KOPT-K1 (cell line): ENCODE measurements around the gene FIGN.

ENCODE experiments used
- H3K27ac ChIP-seq: fragments of 200-600 bp; sonication (generic); 2 replicates; pipeline ENCODE4 v1.5.1; 2016; ENCODE audit warnings: antibody characterized with exemption, mild to moderate bottlenecking, low read depth, low read length; ENCODE audit not compliant: poor library complexity, severe bottlenecking
- H3K36me3 ChIP-seq: fragments of 200-600 bp; sonication (generic); 2 replicates; pipeline ENCODE4 v1.5.1; 2017; ENCODE audit warnings: antibody characterized with exemption, mild to moderate bottlenecking, low read length, moderate library complexity; ENCODE audit not compliant: insufficient read depth
- H3K9me3 ChIP-seq: fragments of 200-600 bp; sonication (generic); 2 replicates; pipeline ENCODE4 v1.5.1; 2017; ENCODE audit warnings: antibody characterized with exemption, low read length, mild to moderate bottlenecking; ENCODE audit not compliant: insufficient read depth, poor library complexity, severe bottlenecking

The FIGN gene

GRCh38 chr2:163703386-163703785 lies 32.4 kb downstream of the FIGN start:
- Histone ChIP-seq H3K9me3 (no peaks in the 10 kb centered on the region), H3K27ac (no peak overlapping the region), H3K36me3 (no peaks in the 10 kb centered on the region)

GRCh38 chr2:163701399-163702195 lies 34.2 kb downstream of the FIGN start:
- no peaks in the 10 kb centered on the region for H3K36me3 ChIP-seq
- no peaks in the 10 kb centered on the region for H3K9me3 ChIP-seq
- H3K27ac ChIP-seq = no peak overlapping the region

- no peak overlapping the region for H3K27ac ChIP-seq
These were observed 37.0 kb downstream of the FIGN start for GRCh38 chr2:163698857-163699256.

DNA sequence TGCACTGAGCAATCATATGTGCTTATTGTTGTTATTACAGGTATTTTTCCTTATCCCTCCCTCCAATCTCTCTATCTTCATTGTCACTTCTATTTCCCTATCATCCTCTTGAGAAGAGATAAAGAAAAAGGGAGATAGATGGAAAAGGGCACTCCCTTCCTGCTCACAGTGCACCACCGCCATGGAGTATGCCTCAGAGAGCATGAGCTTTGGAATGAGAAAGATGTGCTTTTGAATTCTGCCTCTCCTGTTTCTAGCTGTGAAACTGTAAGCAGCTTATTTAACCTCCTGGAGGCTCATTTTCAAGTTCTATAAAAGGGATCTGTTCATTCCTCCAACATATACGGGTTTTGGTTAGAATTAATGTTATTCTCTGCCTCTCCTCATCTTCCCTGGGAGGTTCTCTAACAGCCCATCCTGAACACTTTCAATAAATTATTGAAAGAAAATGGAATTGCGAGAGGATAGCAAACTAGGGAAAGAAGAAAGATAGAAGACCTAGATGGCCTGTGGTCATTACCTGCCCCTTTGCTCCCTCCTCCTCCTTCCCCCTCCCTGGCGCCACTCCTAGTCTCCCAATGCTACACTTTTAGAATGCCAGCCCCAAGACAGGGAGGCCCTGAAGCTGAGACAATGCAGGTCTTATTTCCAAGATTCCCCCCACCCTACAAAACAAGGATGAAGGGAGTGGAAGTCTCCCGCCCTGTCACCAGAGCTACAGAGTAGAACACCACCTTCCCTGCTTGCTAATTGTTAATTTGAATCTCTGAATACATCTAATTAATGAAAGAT lies 37.8 kb downstream of the FIGN start:
- H3K9me3 ChIP-seq = no peaks in the 10 kb centered on the region
- H3K36me3 ChIP-seq = no peaks in the 10 kb centered on the region
- no peak overlapping the region for H3K27ac ChIP-seq

More at GRCh38 chr2:163698857-163699256, 37.0 kb downstream of the FIGN start:
- Histone ChIP-seq H3K9me3 (no peaks in the 10 kb centered on the region), H3K36me3 (no peaks in the 10 kb centered on the region)

DNA sequence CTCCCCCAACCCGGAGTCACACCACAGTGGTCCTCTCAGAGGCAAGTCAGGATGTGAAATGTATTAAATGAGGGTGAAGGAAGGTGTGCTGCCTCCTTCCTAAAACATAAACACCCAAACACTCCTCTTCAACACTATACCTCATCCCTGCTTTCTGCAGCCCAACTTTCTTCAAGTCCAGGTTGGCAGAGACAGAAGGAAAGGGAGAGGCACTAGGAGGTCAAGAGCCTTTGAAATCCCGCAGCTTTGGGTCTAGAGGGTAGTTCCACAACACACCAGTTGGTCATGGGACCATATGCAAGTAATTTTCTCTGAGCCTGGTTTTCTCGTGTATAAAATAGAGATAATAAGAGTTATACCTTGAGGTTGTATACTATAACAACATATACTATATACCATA lies 38.4 kb downstream of the FIGN start:
- no peak overlapping the region for H3K27ac ChIP-seq
- no peaks in the 10 kb centered on the region for H3K9me3 ChIP-seq
- H3K36me3 ChIP-seq = no peaks in the 10 kb centered on the region

DNA sequence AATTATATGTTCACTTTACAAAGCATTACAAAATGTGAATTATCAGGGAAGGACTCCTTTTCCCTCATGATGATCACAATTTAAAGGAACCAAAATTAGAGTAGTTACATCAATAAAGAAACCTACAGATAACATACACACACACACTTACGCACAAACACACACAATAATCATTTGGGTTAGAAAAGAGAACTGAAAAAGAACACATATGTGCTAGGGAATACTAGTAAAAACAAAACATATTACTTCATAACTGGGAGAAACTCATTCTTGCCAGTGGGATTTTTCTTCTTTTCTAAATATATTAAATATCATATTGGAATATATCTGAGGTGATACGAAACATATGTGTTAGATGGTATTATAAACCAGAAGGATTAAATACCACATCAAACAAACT lies 42.3 kb downstream of the FIGN start:
- Histone ChIP-seq H3K27ac (no peak overlapping the region), H3K9me3 (no peaks in the 10 kb centered on the region), H3K36me3 (no peaks in the 10 kb centered on the region)

- Histone ChIP-seq H3K36me3 (no peaks in the 10 kb centered on the region), H3K9me3 (no peaks in the 10 kb centered on the region), H3K27ac (no peak overlapping the region)
These were observed 43.0 kb downstream of the FIGN start for GRCh38 chr2:163692611-163693482.

GRCh38 chr2:163692081-163692480 lies 43.7 kb downstream of the FIGN start:
- Histone ChIP-seq H3K27ac (no peak overlapping the region), H3K36me3 (no peaks in the 10 kb centered on the region), H3K9me3 (no peaks in the 10 kb centered on the region)

DNA sequence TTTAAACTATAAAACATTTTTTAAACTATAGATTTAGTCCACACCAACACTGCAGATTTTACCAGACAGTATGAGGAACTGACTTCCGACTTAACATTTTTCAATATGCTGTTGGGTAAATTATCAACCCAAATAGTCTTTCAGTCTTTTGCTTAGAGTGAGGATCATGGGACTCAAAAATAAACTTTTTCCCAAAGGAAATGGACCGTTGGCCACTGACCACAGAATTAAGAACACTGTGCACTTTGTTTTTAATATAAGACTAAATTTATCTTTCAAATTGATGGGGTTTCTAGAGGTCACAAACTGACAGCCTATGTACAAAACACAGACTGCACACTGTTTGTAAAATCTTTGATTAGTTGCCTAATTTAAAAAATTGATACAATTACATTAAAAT lies 44.9 kb downstream of the FIGN start:
- no peaks in the 10 kb centered on the region for H3K36me3 ChIP-seq

DNA sequence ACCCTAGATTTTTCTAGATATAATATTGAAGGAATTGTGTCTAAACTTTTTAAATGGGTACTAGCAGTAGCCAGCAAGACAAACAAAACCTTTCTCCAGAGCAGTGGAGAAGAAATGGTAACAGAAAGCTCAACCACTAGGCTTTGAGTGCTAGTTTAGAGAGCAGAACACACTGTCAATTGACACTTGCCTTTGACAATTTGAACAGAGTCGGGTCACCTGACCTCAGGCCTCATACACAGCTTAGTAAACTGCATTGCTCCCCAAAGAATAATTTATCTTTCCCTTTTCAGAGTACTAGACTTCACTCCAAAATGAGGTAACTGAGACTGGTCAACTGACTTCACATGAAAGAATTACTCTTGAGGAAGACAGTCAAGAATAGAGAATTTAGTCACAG lies 48.6 kb downstream of the FIGN start:
- Histone ChIP-seq H3K36me3 (no peaks in the 10 kb centered on the region), H3K27ac (no peak overlapping the region), H3K9me3 (no peaks in the 10 kb centered on the region)

More for the DNA sequence above, 44.9 kb downstream of the FIGN start:
- H3K9me3 ChIP-seq = no peaks in the 10 kb centered on the region
- no peak overlapping the region for H3K27ac ChIP-seq

- Histone ChIP-seq H3K27ac (no peak overlapping the region), H3K36me3 (no peaks in the 10 kb centered on the region), H3K9me3 (no peaks in the 10 kb centered on the region)
These were observed 49.5 kb downstream of the FIGN start for GRCh38 chr2:163686289-163686688.

DNA sequence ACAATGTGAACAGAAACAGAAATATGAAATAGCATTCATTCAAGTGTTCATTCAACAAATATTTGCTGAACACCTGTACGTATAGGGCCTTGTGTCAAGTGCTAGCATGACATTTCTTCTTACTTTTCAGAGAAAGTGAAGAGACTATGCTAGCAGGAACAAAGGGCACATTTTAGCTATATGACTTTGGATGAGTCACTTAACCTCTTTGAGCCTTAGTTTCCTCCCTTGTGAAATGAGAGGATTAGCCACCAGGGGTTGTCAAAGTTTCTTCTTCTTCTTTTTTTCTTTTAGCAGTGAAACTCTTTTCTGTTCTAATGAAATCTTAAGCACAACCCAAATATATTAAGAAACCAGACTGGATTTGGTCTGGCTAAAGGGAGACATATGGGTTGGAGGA lies 53.1 kb downstream of the FIGN start:
- no peaks in the 10 kb centered on the region for H3K36me3 ChIP-seq
- no peaks in the 10 kb centered on the region for H3K9me3 ChIP-seq
- no peak overlapping the region for H3K27ac ChIP-seq

GRCh38 chr2:163681745-163682144 lies 54.1 kb downstream of the FIGN start:
- Histone ChIP-seq H3K9me3 (no peaks in the 10 kb centered on the region), H3K27ac (no peak overlapping the region), H3K36me3 (no peaks in the 10 kb centered on the region)

DNA sequence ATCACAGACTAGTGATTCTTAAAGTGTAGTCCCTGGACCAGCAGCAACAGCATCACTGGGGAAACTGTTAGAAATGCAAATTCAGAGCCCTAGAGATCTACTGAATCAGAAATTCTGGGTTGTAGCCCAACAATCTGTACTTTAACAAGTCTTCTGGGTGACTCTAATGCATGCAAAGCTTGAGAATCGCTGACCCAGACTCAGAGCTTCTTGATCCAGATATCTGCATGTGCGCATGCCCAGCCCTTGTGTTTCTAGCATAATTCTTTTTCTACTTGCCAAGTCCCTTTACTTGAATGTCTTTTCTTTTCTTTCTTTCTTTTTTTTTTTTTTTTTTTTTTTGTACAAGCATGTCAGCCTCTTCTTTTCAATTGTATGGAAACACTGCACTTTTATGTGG lies 60.4 kb downstream of the FIGN start:
- no peak overlapping the region for H3K27ac ChIP-seq
- H3K9me3 ChIP-seq = no peaks in the 10 kb centered on the region
- H3K36me3 ChIP-seq = no peaks in the 10 kb centered on the region

GRCh38 chr2:163673522-163673921 lies 62.3 kb downstream of the FIGN start:
- no peaks in the 10 kb centered on the region for H3K9me3 ChIP-seq
- H3K27ac ChIP-seq = no peak overlapping the region
- no peaks in the 10 kb centered on the region for H3K36me3 ChIP-seq
